Measurements from ENCODE around the gene HMGXB3. TPM values are rescaled to one million over a fixed set of nuclear protein-coding genes. Genes with fewer than 3 reads are reported as not detected.

The HMGXB3 gene, protein sequence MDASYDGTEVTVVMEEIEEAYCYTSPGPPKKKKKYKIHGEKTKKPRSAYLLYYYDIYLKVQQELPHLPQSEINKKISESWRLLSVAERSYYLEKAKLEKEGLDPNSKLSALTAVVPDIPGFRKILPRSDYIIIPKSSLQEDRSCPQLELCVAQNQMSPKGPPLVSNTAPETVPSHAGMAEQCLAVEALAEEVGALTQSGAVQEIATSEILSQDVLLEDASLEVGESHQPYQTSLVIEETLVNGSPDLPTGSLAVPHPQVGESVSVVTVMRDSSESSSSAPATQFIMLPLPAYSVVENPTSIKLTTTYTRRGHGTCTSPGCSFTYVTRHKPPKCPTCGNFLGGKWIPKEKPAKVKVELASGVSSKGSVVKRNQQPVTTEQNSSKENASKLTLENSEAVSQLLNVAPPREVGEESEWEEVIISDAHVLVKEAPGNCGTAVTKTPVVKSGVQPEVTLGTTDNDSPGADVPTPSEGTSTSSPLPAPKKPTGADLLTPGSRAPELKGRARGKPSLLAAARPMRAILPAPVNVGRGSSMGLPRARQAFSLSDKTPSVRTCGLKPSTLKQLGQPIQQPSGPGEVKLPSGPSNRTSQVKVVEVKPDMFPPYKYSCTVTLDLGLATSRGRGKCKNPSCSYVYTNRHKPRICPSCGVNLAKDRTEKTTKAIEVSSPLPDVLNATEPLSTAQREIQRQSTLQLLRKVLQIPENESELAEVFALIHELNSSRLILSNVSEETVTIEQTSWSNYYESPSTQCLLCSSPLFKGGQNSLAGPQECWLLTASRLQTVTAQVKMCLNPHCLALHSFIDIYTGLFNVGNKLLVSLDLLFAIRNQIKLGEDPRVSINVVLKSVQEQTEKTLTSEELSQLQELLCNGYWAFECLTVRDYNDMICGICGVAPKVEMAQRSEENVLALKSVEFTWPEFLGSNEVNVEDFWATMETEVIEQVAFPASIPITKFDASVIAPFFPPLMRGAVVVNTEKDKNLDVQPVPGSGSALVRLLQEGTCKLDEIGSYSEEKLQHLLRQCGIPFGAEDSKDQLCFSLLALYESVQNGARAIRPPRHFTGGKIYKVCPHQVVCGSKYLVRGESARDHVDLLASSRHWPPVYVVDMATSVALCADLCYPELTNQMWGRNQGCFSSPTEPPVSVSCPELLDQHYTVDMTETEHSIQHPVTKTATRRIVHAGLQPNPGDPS (N-terminal part only)
- 40.6 and 43.3 TPM in 2 replicates for total RNA-seq

DNA sequence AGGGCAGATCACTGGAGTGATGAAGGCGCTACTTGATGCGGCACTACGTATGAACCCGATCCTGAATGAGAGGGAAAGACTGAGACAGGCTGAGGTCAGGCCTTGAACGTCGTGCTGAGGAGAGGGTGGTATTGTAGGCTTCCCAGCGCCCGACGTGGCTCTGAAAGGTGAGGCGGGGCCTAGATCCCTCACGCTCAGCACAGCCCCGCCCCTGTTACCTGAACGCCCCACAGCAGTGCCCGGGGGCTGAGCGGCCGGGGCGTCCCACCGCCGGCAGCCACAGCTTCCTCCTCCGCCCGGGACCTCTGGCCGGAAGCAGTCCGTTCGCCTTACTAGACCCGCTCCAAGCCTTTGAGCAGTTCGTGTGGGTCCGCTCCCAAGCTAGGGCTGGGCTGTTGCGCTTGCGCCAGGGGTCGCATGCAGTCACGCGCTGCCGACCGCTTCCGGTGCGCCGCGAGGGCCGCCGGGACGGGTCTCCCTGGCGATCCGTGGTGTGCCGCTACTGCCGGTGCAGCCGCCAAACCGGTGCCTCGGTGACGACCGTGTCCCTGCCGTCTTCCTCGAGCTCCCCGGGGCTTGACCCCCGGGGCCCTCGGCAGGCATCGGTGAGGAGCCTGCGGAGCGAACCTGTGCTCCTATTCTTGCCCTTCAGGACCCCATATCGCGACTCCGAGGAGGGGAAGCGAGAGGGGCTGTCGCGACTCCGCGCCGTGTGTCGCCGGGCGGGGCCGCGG is at the start of gene HMGXB3, which contains the start of gene TIGD6:
HMGXB3 (plus strand) TSS at position 484 of the 734 bp plus-strand sequence. CDS start 4,114 bp downstream, outside the sequence.
TIGD6 (minus strand) TSS at position 399 of the 734 bp plus-strand sequence. CDS start 4,306 bp downstream, outside the sequence.
- intact Hi-C loops (cut with micrococcal nuclease), result loop anchor here (1.0 to 5.0 kb wide), 13 partner anchors 10 to 1772 kb away; partner anchors contain the start of genes CD74, CSNK1A1, G3BP1 and IRGM

DNA sequence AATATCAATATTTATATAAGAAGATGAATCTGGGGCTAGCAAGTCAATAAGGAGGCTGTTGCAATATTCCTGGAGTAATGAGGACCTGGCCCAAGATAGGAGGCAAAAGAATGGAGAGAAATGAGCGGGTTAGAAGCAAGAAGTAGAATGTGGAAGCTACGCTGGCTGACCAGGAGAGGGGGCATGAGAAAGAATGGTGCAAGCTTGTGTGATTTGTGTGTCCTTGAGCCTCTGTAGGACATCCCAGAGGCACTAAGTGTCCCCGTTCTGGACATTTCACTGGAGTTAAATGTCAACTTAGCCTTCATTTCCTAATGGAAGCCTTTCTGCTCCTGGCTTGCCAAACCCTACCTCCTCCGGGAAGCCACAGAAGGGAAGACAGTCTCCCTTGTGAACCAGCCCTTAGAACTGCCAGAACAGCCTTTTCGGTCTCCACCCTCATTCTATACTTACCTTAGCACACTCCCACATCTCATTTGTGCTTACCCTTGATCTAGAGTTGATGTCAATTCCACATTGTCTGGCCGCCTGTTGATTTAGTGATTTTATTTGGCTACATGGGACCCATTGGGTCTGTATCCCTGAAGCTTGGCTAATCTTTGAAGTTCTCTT is 49.3 kb upstream of the HMGXB3 start:
- intact Hi-C loops (cut with micrococcal nuclease), result loop anchor here (10.0 kb wide), 1 partner anchor 834 kb away; no protein-coding TSS in a partner anchor

DNA sequence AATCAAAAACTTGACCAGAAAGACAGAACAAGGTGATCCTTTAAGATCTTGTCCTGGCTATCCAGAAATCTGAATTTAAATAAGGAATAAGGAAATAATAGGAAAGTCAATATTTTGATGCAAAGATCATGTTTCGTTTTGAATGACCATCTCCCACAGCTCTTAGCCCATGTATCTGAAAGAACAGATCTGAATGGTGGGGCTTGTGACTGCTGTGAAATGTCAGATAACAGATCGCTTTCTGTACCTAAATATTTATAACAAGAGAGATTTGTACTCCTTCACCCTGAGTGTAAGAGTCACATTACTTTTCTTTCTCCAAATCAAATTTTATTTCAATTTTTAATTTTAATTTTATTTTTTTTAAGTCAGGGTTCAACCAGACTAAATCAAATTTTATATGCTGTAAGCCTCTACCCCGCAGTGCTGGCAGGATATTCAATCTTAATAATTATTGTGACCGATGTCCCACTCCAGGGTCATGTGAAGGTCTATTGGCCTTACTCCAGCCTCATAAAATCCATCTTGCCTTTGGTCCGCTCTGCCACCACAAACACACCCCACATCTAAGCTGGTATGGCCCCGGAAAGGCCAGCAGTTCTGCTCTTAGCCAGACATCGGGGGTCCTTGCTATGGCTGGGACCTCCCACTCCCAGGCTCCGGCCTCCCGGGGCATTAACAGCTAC is 47.0 kb upstream of the HMGXB3 start:
- intact Hi-C loops (cut with micrococcal nuclease), result loop anchor here (10.0 kb wide), 1 partner anchor 831 kb away; no protein-coding TSS in a partner anchor

DNA sequence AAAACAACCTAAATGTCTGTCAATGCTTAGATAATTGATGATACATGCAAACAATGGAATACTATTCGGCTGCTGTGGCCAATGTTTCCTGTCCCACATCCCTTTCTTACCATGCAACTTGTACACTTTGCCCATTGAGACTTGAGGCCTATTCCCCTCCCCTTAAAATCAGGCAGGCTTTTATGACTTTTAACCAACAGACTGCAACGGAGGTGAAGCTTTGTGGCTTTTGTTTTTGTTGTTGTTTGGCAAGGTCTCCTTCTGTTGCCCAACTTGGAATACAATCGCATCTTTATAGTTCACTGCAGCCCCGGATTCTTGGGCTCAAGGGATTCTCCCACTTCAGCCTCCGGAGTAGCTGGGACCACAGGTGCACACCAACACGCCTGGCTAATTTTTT is 45.7 kb upstream of the HMGXB3 start:
- intact Hi-C loops (cut with micrococcal nuclease), result loop anchor here (10.0 kb wide), 1 partner anchor 830 kb away; no protein-coding TSS in a partner anchor

GRCh38 chr5:149956685-149957084 is 43.9 kb upstream of the HMGXB3 start:
- intact Hi-C loops (cut with micrococcal nuclease), result loop anchor here (10.0 kb wide), 1 partner anchor 828 kb away; no protein-coding TSS in a partner anchor

DNA sequence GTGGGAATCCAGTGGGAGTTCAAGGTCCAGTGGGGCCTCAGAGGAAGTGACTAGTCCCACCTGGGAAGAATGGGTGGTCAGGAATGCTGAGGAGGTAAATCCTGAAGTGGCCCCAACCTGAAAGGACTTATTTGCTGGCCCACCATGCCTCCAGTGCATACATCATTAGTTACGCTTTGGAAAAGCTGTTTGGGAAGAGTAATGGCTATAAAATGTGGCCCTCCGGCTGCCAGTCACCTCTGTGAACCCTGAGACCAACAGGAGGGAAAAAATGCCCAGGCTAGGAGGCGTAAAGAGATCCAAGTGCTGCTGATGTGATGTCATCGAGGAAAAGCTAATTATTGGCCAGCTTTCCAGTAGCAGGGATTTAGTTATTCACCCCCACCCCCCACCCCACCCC is 42.7 kb upstream of the HMGXB3 start:
- intact Hi-C loops (cut with micrococcal nuclease), result loop anchor here (10.0 kb wide), 1 partner anchor 827 kb away; no protein-coding TSS in a partner anchor

GRCh38 chr5:149959406-149960236 is 40.9 kb upstream of the HMGXB3 start:
- intact Hi-C loops (cut with micrococcal nuclease), result loop anchor here (1.0 to 10.0 kb wide), 15 partner anchors 31 to 1812 kb away; partner anchors contain the start of genes CD74, CSNK1A1, FBXO38 and G3BP1

DNA sequence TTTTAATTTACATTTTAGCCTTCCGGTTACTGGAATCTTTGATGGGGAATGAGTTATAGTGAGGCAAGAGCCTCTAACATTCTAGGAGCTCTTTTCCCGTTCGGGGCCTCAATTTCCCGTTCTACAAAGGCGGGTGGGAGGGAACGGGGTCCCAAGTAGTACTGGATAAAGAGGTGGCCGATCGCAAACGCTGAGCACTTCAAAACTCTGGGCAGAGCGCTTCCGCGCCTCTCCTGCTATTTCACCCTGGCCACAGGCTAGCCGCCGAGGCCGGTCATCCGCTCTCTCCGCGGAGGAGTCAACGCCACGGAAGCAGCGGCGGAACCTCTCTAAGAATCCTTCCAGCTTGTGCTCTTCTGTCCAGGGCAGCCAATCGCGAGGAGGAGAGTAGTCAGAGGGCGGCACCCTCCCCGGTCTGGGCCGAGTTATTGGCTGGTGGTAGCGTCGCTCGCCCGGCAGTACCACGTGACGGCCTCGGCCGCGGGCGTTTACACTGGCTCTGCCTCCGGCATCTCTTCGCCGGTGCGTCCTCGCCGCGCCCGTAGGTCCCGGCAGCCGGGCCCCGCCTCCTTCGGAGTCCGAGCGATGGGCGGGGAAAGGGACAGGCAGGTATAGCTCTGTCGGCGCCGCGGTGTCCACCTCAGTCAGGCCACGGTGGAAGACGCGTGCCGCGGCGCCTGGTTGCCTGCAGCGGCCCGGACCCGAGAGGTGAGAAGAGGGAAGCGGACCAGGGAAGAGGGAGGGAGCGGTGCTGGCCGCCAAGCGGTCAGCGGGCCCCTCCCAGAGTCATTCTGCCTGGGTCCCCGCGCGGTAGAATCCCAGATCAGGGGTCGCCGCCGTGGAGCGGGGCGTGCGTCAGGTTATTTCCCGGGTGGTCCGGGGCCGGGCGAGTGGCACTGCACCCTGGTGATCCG is 40.0 kb upstream of the HMGXB3 start, which contains the start of gene SLC26A2:
SLC26A2 (plus strand) TSS at position 487 of the 914 bp plus-strand sequence. CDS start 16,895 bp downstream, outside the sequence.
- intact Hi-C loops (cut with micrococcal nuclease), result loop anchor here (1.0 to 2.0 kb wide), 13 partner anchors 30 to 1811 kb away; partner anchors contain the start of genes CD74, FBXO38, G3BP1 and GM2A

DNA sequence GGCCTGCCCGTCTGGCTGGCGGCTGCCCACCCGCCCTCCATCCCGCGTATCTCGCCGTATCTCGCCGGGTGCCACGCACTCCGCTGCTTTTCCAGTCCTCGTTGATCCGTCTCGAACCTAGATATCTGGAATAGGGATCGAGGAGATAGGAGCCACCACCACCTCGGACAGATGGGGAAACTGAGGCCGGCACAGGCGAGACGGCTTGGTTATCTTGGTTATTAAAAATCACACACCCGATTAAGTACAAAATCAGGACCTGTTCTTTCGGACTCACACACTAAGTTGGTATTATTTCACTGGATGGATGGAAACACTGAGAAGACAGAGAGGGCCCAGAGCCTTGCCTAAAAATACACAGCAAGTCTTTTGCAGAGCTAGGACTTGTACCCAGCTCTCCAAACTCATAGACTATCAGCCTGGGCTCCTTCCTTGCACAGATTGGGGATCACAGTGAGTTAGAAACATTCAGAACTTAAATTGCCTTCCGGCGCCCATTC is 39.3 kb upstream of the HMGXB3 start:
- intact Hi-C loops (cut with micrococcal nuclease), result loop anchor here (2.0 kb wide), 4 partner anchors 100 to 1292 kb away; partner anchors contain the start of gene GM2A

DNA sequence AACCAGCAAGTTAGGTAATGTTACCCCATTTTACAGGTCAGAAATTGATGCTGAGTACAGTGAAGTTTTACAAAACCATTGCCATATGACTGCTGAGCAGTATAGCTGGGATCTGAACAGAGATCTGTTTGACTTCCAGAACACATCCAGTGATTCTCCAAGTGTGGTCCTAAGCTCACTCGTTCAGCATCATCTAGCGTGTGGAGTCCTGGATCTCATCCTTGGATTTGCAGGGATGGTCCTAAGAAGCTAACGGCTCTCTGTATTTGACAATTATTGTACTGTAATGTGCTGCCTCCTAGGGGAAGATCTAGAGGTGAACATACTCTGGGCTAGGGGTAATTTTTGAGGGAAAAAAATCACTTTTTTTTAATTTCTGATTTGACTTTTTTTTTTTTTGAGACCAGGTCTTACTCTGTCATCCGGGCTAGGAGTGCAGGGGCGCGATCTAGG is 38.6 kb upstream of the HMGXB3 start:
- intact Hi-C loops (cut with micrococcal nuclease), result loop anchor here (1.0 to 2.0 kb wide), 5 partner anchors 101 to 1291 kb away; partner anchors contain the start of gene GM2A

GRCh38 chr5:149962601-149963300 is 37.8 kb upstream of the HMGXB3 start:
- intact Hi-C loops (cut with micrococcal nuclease), result loop anchor here (1.0 kb wide), 1 partner anchor 128 kb away; no protein-coding TSS in a partner anchor

DNA sequence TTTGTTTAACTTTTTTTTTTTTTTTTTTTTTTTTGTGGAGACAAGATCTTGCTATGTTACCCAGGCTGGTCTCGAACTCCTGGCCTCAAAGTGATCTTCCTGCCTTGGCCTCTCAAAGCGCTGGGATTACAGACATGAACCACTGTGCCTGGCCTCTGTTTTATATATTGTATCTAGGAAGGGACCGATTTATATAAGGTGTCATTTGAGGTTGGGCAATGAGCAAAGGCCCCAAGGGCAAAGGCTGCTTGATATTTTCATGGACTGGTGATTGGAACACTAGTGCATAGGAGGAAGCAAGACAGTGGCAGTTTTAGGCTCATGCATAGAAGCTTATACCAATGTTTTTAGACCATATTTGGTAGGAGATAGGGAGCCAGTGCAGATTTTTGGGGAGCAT is 36.8 kb upstream of the HMGXB3 start:
- intact Hi-C loops (cut with micrococcal nuclease), result no loop called here

GRCh38 chr5:149966946-149967345 is 33.6 kb upstream of the HMGXB3 start:
- intact Hi-C loops (cut with micrococcal nuclease), result no loop called here

DNA sequence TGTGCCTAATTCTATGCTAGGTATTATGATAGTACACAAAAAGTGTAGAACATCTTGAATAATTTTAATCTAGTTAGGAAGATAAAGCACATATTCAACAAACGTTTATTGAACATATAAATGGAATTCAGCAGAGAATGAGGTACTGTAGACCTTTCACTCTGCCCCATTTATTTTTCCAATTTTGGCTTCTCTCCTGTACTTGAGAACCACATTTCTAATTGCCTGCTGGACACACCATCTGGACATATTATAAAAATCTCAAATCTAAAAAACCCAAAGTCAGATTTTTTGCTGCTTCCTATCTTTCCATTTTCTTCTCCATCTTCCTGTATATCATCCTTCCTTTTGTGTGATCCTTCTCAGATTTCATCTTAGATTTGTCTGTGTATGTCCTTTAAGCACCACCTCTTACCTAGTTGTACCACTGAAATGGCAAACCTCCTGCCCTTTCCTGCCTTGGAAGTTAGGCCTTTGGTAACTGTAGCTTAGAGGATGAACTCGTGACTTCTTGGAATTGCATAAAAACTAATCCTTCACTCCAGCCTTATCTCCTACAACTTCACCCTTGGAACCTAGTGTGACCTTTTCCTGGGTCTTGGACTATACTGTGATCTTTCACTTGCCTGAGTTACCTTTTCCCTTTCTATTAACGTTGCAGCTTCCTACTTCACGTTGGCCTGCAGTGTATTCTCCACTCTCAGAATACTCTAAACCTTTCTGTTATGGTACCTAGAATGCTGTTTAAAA is 31.2 kb upstream of the HMGXB3 start:
- intact Hi-C loops (cut with micrococcal nuclease), result no loop called here

GRCh38 chr5:149975409-149975808 is 25.1 kb upstream of the HMGXB3 start:
- intact Hi-C loops (cut with micrococcal nuclease), result no loop called here

Measured in T-helper 1 cell treated with Interleukin-12 subunit alpha and Interleukin-12 subunit beta and Interleukin-4 antibody, amounts not matched to agents 30 ng/mL and 1 ng/mL, for 36 hours (primary cell).